ENCODE measurements around the gene C10orf71.

The C10orf71 gene

DNA sequence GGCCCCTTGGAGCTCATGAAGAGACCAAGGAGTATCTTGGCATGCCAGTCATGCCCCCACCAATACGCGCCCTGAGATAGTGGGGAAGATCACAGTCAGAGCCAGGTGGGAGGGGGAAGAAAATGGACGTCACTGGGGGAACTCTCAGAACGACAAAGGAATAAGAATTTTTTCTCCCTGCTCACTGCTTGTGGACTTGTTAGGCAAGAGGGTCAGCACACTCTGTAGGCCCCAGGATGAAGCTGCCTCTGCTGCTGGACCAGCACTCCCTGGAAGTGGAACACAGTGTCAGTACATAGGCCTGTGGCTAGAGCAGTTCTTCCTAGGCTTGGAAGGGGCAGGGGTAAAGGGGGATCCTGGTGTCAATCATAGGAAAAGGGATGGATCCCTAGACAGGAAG is 50.4 kb downstream of the C10orf71 start:
- ChIA-PET POLR2A (no interaction called here), CTCF (no interaction called here)
- DNase-seq (ENCODE audit: low read depth, low spot score): no peak
- TF ChIP-seq, protein P1, sequence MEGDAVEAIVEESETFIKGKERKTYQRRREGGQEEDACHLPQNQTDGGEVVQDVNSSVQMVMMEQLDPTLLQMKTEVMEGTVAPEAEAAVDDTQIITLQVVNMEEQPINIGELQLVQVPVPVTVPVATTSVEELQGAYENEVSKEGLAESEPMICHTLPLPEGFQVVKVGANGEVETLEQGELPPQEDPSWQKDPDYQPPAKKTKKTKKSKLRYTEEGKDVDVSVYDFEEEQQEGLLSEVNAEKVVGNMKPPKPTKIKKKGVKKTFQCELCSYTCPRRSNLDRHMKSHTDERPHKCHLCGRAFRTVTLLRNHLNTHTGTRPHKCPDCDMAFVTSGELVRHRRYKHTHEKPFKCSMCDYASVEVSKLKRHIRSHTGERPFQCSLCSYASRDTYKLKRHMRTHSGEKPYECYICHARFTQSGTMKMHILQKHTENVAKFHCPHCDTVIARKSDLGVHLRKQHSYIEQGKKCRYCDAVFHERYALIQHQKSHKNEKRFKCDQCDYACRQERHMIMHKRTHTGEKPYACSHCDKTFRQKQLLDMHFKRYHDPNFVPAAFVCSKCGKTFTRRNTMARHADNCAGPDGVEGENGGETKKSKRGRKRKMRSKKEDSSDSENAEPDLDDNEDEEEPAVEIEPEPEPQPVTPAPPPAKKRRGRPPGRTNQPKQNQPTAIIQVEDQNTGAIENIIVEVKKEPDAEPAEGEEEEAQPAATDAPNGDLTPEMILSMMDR (IDR thresholded peaks at IDR 0.05; ENCODE audit: insufficient read depth, low read length, missing control alignments): no peak
- no peak overlapping the region for H3K4me3 ChIP-seq (ENCODE audit: low read depth, low read length)

GRCh38 chr10:49350138-49350537 is 51.2 kb downstream of the C10orf71 start:
- TF ChIP-seq, protein P1 (IDR thresholded peaks at IDR 0.05; ENCODE audit: insufficient read depth, low read length, missing control alignments): no peak
- no peak for DNase-seq (ENCODE audit: low read depth, low spot score)
- CTCF ChIA-PET: no interaction called here
- no peak overlapping the region for H3K4me3 ChIP-seq (ENCODE audit: low read depth, low read length)
- POLR2A ChIA-PET: no interaction called here

DNA sequence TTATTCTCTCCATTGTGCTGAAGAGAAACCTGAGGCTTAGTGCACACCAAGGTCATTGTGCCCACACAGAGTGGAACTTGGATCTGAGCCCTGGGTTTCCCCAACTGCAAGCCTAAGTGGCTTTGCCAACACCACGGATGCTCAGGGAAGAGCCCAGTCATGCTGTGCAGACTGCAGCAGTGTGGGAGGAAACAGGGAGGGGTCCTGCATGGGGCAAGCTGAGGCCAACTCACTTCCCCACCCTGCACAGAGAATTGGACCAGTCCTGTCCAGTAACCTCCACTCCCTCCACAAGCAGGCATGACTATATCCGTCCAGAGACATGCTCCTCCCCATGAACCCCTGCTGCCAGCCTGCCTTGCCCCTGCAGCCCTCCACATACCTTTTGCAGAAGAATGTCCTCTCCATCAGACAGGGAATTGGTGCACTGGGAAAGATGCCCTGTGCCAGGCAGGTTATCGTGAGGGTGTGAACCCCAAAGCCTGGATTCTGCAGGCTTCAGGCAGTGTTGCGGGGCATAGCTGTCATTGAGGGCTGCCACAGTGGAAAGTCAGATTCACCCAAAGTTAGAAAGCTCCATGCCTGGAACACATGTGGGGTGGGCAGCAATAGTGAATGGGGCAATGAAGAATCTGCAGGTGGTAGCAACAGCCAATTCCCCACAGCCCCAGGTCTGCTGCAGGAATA is 52.0 kb downstream of the C10orf71 start:
- CTCF ChIA-PET: no interaction called here
- no peak overlapping the region for H3K4me3 ChIP-seq (ENCODE audit: low read depth, low read length)
- TF ChIP-seq, protein P1 (IDR thresholded peaks at IDR 0.05; ENCODE audit: insufficient read depth, low read length, missing control alignments): no peak
- no peak for DNase-seq (ENCODE audit: low read depth, low spot score)
- POLR2A ChIA-PET: no interaction called here

GRCh38 chr10:49351669-49352068 is 52.7 kb downstream of the C10orf71 start:
- POLR2A ChIA-PET: no interaction called here
- TF ChIP-seq, protein P1 (IDR thresholded peaks at IDR 0.05; ENCODE audit: insufficient read depth, low read length, missing control alignments): no peak
- no peak for DNase-seq (ENCODE audit: low read depth, low spot score)
- no peak overlapping the region for H3K4me3 ChIP-seq (ENCODE audit: low read depth, low read length)
- CTCF ChIA-PET: no interaction called here

- H3K4me3 ChIP-seq (ENCODE audit: low read depth, low read length): no peak overlapping the region
- ChIA-PET POLR2A (interaction anchor here (0.6 kb wide), 1 partner anchor 213 kb away, joined by 3 read pairs; no protein-coding TSS in a partner anchor), CTCF (no interaction called here)
- no peak for DNase-seq (ENCODE audit: low read depth, low spot score)
- TF ChIP-seq, protein P1 (IDR thresholded peaks at IDR 0.05; ENCODE audit: insufficient read depth, low read length, missing control alignments): no peak
Observed at GRCh38 chr10:49352323-49352722, 53.4 kb downstream of the C10orf71 start.

DNA sequence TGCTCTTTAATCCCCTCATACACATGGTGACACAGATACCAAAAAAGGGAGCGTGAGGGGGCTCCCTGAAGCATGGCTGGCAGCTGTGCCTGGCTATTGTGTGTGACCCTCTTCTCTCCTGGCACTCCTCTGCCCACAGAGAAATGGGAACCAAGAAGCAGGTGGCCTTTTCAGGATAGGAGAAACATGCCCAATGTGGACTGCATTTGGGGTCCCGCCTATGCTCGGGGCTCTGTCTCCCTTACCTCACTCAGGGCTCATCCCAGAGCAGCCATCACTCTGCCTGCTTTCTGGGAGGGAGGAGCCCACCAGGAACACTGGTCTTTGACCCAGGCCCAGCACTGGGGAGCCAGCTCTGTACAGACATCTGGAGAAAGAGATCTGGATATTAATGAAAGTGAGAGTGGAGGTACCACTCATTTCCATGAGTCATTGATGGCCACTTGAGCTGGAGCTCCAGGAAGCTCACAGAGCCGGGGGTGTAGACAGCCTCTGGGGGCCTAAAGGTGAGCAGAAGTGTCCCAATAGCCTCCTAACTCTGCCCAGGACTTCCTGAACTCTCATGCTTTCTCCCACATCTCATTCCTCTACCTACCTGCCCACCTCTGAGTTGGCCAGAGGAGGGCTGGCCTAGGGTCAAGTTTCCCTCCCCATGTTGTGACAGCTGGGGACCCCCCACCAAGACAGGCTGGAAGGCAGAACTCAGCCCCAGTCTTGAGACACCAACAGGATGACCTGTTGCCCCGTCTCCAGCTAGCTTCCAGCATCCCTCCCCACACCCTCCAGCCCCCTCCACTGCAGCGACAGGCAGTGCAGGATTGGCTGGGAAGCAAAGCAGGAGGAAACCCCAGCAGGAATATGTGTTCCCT is 54.3 kb downstream of the C10orf71 start:
- ChIA-PET CTCF (no interaction called here), POLR2A (interaction anchor here (0.6 kb wide), 1 partner anchor 214 kb away, joined by 3 read pairs; no protein-coding TSS in a partner anchor)
- no peak overlapping the region for H3K4me3 ChIP-seq (ENCODE audit: low read depth, low read length)
- DNase-seq (ENCODE audit: low read depth, low spot score): no peak
- TF ChIP-seq, protein P1 (IDR thresholded peaks at IDR 0.05; ENCODE audit: insufficient read depth, low read length, missing control alignments): no peak

Measured in AG04449 (cell line).